K562 (cell line): ENCODE results near the gene SDK1.

Source experiments
- GABPB1 ChIP-seq: sonication (generic); formaldehyde crosslinking; IDR thresholded peaks from 2 replicates; pipeline ENCODE4 v1.8.0; 2022; ENCODE audit warnings: mild to moderate bottlenecking, missing genetic modification reagents
- MYNN ChIP-seq, 2 experiments: sonication (generic); formaldehyde crosslinking in 1 of 2; IDR thresholded peaks; 2 replicates each; pipeline versions ENCODE4 v1.5.0 to v1.6.1; 2016 to 2020; ENCODE audit warnings: antibody characterized with exemption in 1 of 2, missing genetic modification reagents in 1 of 2
- NCOR1 ChIP-seq: fragments of 450-650 bp; IDR thresholded peaks from 2 replicates; pipeline ENCODE4 v1.6.1; 2016; ENCODE audit warnings: mild to moderate bottlenecking, moderate library complexity
- ZNF384 ChIP-seq: IDR thresholded peaks from 2 replicates; pipeline ENCODE4 v1.6.1; 2012; ENCODE audit warnings: low read depth, low read length, improper control_type of control experiment
- ZNF77 ChIP-seq: fragments of 250-450 bp; sonication (Bioruptor Pico); IDR thresholded peaks from 2 replicates; pipeline ENCODE4 v1.5.0; 2020

DNA sequence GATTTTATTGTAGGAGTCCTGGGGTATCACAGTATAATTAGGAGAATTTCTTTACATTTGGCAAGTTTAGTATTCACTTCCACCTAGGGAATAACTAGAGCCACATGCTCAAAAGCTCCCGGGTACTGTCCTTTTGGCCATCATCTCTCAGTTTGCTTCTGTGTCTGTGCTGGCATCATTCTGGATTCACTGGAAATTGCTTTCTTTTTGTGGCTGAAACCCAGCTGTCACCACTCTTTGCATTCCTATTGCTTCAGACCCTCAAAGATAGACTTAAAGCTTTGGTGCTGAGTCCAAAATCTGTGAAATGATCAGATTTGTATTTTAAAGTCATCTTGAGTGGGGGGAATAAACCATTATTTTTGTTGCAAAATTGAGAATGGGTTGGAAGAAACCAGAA lies 8.9 kb downstream of the SDK1 start:
- no peak for TF ChIP-seq MYNN (IDR thresholded peaks at IDR 0.05)
- TF ChIP-seq MYNN (CRISPR knock-in tag; IDR thresholded peaks at IDR 0.05): no peak
- no peak for TF ChIP-seq GABPB1 (CRISPR knock-in tag)
- no peak for TF ChIP-seq ZNF77
- no peak for TF ChIP-seq ZNF384
- TF ChIP-seq NCOR1: no peak
